Measurements from ENCODE around the gene LRPAP1.
"Not testable (repeated sequence)": the region's sequence is repeated elsewhere in the genome, so short reads cannot be mapped to it uniquely, and the experiment has no call there.

LRPAP1 gene, protein sequence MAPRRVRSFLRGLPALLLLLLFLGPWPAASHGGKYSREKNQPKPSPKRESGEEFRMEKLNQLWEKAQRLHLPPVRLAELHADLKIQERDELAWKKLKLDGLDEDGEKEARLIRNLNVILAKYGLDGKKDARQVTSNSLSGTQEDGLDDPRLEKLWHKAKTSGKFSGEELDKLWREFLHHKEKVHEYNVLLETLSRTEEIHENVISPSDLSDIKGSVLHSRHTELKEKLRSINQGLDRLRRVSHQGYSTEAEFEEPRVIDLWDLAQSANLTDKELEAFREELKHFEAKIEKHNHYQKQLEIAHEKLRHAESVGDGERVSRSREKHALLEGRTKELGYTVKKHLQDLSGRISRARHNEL

DNA sequence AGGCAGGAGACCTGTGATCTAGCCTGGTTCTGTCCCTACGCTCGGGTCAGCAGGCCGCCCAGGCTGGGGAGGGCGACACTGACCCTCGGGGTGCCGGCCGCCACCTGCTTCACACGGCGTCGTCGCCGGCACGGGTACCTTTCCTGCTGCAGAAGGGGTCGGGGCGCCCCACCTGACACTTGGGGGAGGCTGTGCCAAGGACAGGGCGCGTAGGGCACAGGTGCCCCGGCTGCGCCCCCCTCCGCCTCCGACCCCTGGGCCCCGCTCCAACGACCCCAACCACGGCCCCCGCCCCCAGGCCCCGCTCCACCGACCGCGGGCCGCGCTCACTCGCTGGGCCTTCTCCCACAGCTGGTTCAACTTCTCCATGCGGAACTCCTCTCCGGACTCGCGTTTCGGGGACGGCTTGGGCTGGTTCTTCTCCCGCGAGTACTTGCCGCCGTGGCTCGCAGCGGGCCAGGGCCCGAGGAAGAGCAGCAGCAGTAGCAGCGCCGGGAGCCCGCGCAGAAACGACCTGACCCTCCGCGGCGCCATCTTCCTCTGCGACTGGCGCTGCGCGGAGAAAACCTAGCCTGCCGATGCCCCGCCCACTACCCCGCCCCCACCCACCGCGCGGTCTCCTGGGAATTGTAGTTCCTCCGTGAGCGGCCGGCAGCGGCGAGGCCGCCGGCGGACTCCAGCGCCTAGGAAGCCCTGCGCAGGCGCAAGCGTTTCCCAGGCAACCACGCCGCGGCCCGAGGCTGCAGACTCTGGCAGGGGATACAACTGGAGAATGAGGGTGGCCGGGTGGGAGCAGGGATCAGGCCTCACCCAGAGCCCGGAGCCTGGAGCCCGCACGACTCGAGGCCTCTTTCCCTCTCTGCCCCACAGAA lies at the start of gene LRPAP1:
LRPAP1 (minus strand) TSS at position 544 of the 872 bp plus-strand sequence; CDS start at position 534, 10 bp downstream.
- DNase-seq (peak; percentile 85), ATAC-seq (replicated peaks) (peak; percentile 78 to 85)
- Mint-ChIP-seq H3K9me3 (peaks cover 0 to 4% of the 10 kb centered on the region in 2 donors), H3K4me1 (peaks cover 29 to 53% of the 10 kb centered on the region in 2 donors), H3K36me3 (peaks cover 14 to 20% of the 10 kb centered on the region in 2 donors), H3K4me3 (peak within 1 kb of the TSS; percentile 99 to 100), H3K27me3 (peaks cover 0 to 15% of the 10 kb centered on the region in 2 donors), H3K27ac (peak within 1 kb of the TSS; percentile 99)

DNA sequence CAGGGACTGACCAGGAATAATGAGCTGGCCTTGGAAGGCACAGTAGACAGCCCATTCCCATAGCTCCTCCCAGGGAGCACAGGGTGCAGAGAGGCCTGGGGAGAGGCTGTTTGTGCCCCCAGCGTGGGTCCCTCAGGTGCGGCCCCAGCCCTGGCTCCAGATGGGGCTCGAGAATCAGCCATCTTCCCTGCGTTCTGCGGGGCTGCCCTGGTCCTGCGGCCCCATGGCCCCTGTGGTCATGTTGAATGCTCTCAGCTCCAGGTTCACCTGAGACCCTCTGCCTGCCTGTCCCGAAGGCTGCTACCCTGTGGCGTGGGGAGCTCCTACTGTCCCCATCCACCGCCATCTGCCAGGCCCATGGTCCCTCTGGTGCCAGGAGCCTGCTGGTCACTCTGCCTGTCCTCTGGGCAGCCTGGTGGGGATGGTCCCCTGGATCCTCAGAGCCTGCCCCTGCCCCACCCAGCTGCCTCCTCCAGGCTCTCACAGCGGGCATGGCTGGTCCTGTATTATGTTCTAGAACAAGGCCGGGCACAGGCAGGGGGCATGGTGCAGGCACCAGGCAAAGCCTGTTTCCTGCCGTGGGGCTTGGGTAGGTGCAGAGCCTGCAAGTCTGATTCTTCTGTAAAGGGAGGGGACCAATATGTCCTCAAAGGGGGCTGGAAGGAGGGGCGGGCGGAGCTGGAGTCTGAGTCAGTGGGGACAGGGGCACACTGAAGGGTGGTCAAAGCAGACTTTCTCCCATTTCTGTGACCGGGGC lies 49.3 kb upstream of the LRPAP1 start:
- not testable (repeated sequence) for ATAC-seq (replicated peaks); H3K4me1 Mint-ChIP-seq

DNA sequence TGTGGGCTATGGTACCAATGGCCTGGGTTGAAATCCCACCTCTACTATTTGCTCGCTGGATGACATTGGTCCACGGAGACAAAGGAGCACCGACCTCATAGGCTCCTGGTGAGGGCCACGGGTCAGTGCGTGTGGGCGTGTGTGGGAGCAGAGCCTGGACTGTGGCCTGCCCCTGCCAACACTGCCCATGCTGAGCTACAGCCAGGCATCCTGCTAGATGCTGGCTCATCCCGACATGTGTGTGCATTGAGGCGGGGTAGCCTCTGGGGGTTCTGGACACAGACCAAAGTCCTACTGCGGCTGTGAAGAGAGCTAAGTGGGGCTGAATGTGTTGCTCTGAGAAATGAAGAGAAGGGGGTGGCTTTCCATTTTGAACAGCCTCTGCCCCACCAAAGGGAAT lies 48.6 kb upstream of the LRPAP1 start:
- H3K27me3 Mint-ChIP-seq, result peaks cover 26 to 28% of the 10 kb centered on the region in 2 donors
- not testable (repeated sequence) for H3K36me3 Mint-ChIP-seq; H3K27ac Mint-ChIP-seq; H3K4me1 Mint-ChIP-seq; DNase-seq; H3K4me3 Mint-ChIP-seq; ATAC-seq (replicated peaks); H3K9me3 Mint-ChIP-seq

More for the DNA sequence above, 49.3 kb upstream of the LRPAP1 start:
- not testable (repeated sequence) for DNase-seq, H3K27ac Mint-ChIP-seq, H3K36me3 Mint-ChIP-seq, H3K9me3 Mint-ChIP-seq, H3K4me3 Mint-ChIP-seq
- H3K27me3 Mint-ChIP-seq, result peaks cover 25 to 26% of the 10 kb centered on the region in 2 donors

DNA sequence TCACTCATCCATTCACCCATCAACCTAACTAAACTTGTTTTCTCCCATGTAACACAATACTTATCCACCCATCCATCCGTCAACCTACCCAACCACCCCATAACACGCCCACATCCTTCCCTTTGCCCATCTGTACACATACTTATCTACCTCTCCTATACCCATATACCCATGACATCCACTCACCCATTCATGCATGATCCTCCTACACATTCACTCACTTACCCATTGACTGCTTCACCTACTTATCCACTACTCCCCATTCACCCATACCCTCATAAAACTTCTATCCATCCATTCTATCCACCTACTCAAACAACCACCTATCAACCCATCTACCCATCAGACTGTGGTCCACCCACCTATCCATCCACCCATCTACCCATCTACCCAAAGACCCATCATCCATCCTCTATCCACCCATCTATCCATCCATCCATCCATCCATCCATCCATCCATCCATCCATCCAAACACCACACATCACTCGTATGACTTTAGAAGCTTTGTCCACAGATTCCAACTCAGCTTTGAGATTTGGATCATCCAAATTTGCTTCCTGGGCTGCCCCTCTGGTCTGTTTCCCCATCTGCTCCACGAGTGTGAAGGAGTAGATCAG lies 46.4 kb upstream of the LRPAP1 start:
- DNase-seq; H3K36me3 Mint-ChIP-seq; H3K9me3 Mint-ChIP-seq; ATAC-seq (replicated peaks); H3K27ac Mint-ChIP-seq; H3K4me3 Mint-ChIP-seq; H3K4me1 Mint-ChIP-seq: not testable (repeated sequence)
- H3K27me3 Mint-ChIP-seq, result peaks cover 26 to 34% of the 10 kb centered on the region in 2 donors

DNA sequence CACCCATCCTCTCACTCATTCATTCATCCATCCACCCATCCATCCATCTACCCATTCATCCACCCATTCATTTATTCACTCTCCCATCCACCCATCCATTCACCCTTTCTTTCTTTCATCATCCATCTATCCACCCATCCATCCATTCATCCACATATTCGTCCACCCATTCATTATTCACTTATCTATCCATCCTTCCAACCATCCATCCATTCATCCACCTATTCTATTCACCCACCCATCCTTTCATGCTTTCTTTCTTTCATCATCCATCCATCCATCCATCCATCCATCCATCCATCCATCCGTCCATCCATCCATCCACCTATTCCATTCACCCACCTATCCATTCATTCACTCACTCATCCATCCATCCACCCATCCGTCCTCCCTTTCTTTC lies 45.8 kb upstream of the LRPAP1 start:
- H3K36me3 Mint-ChIP-seq; H3K27ac Mint-ChIP-seq; H3K4me3 Mint-ChIP-seq; H3K9me3 Mint-ChIP-seq; H3K4me1 Mint-ChIP-seq; DNase-seq; ATAC-seq (replicated peaks): not testable (repeated sequence)
- H3K27me3 Mint-ChIP-seq, result peaks cover 26 to 34% of the 10 kb centered on the region in 2 donors

DNA sequence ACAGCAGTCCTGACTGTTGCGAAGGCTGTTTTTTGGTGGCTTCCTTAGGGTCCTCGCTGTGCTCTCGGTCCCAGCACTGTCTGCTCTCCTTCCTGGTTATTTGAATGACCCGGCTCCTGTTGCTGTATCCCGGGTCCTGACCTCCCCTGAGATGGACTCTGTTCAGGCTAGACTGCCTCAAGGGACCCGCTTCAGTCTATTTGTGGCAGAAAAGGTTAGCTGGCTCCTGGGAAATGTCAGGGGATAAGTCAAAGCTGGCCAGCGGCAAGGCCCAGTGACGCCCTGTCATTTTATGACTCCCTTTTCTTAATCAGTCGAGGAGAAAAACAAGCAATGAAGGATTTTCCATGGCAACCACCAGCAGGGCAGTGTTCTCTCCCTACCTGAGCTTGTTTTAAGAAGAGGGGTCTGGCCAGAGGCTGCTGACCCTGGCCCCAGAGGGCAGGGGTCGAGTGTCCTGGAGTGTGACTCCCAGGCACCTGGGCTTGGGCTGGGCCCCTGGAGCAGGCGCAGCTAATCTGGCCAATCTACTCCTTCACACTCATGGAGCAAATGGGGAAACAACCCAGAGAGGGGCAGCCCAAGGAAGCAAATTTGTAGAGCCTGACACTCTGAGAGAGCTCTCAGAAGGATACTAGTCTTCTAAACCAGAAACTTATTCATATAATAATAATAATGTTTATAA lies 45.1 kb upstream of the LRPAP1 start:
- not testable (repeated sequence) for ATAC-seq (replicated peaks); H3K36me3 Mint-ChIP-seq; DNase-seq; H3K9me3 Mint-ChIP-seq; H3K27ac Mint-ChIP-seq; H3K4me1 Mint-ChIP-seq; H3K4me3 Mint-ChIP-seq
- H3K27me3 Mint-ChIP-seq, result peaks cover 22 to 34% of the 10 kb centered on the region in 2 donors

DNA sequence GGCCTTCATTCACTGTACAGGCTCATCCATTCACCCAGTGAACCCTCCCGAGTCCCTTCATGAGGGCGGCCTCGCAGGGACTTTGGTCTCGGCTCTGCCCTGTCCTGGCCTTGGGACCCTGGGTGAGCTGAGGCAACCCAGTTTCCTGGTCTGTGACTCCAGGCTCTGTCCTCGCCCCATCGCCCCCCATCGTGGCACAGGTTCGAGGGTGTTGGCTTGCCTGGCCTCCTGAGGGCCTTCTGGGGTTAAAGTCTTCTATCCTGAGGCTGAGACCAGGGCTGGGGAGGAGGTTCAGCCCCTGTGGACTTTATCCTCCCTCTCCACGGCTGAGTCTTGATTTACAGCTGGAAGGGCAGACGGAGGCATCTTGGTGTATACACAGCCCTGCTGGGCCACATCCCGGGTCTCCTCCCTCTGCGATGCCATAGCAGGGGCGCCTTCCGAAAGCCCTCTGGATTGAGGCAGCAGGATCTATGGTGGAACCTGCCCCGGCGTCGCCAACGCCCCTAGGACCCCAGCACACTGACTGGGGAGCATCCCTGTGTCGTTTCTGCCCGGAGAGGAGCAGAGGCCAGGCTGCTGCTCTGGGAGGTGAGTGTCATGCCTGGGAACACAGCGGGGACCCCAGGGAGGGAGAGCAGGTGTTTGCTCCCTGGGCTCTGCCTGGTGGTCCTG lies 44.4 kb upstream of the LRPAP1 start:
- not testable (repeated sequence) for H3K9me3 Mint-ChIP-seq; H3K27ac Mint-ChIP-seq; H3K36me3 Mint-ChIP-seq; H3K4me1 Mint-ChIP-seq; ATAC-seq (replicated peaks); H3K4me3 Mint-ChIP-seq; DNase-seq
- H3K27me3 Mint-ChIP-seq, result peaks cover 22 to 34% of the 10 kb centered on the region in 2 donors

DNA sequence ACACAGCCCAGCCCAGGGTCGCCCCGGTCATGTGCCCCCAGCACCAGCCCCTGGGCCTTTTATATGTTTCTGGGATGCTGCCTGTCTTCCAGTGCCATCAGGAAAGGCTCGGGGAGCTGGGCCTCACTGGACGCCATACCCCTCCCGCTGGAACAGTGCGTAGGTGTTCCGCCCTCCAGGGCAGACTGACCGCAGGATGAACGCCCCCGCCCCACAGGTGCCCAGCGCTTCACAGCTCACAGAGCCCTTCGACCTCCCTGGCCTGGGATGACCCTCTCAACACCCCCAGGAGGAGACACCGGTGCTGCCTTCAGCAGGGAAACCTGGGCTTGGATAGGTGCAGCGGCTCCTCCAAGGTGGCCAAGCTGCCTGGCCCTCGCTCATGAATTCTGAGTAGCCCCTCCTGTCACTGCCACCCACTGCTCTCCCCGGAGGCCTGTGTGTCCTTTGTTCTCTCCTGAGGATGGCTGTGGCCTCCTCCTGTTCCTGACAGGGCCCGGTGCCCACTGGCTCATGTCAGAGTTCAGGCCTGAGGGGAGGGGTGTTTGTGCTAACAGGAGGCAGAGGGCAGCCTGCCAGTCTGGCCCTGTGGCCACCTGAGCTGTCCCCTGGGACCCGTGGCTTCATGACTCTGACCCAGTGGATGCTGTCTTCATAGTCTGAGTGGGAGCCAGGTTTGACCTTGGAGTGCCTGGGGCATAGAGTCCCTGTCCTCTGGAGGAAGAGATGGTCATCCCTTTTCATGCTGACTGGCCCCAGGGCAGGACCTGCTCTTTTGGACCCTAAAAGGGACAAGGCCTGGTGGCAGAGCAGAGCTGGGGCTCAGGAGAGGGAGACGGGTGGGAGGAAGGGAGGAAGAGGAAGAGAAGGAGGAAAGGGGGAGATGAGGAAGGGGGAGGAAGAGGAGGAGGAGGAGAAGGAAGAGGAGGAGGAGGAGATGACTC lies 43.5 kb upstream of the LRPAP1 start:
- not testable (repeated sequence) for H3K27ac Mint-ChIP-seq; ATAC-seq (replicated peaks); DNase-seq; H3K36me3 Mint-ChIP-seq; H3K4me3 Mint-ChIP-seq; H3K9me3 Mint-ChIP-seq; H3K4me1 Mint-ChIP-seq
- peaks cover 20 to 31% of the 10 kb centered on the region in 2 donors for H3K27me3 Mint-ChIP-seq

DNA sequence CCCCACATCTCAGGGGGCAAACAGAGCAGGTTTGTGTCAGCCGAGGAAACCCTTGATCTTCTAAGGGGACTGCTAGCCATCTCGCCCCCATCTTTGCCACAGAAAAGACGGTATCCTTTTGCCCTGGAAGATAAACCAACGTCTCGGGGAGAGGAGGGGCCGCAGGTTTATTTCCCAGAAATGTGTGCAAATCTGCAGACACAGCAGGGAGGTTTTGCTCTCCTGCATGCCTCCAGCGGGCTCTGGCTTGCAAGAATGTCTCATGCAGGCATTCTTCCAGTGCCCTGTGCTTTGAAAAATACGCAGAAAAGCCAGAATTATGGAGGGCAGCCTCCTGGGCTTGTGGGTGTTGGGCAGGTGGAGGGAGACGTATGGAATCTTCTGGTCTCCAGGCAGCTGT lies 42.6 kb upstream of the LRPAP1 start:
- peaks cover 13 to 23% of the 10 kb centered on the region in 2 donors for H3K27me3 Mint-ChIP-seq
- not testable (repeated sequence) for H3K27ac Mint-ChIP-seq; H3K4me1 Mint-ChIP-seq; DNase-seq; H3K4me3 Mint-ChIP-seq; H3K36me3 Mint-ChIP-seq; H3K9me3 Mint-ChIP-seq; ATAC-seq (replicated peaks)

DNA sequence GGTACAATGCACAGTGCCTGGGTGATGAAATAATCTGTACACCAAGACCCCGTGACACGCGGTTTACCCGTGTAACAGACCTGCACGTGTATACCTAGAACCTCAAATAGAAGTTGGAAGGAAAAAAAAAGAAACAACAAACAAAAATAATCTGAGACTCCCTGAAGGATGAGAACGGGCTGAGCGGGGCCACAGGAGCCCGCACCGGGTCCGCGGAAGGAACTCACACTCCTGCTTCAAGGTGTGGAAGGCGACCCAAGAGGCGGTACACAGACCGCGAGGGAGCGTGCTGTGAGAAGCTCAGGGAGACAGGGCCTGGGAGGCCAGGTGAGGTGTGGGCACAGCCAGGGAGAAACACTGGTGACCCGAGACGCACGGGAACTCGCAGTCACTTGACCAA lies 42.1 kb upstream of the LRPAP1 start:
- H3K27me3 Mint-ChIP-seq, result peaks cover 13 to 23% of the 10 kb centered on the region in 2 donors
- not testable (repeated sequence) for ATAC-seq (replicated peaks); H3K36me3 Mint-ChIP-seq; H3K27ac Mint-ChIP-seq; H3K9me3 Mint-ChIP-seq; H3K4me3 Mint-ChIP-seq; DNase-seq; H3K4me1 Mint-ChIP-seq

DNA sequence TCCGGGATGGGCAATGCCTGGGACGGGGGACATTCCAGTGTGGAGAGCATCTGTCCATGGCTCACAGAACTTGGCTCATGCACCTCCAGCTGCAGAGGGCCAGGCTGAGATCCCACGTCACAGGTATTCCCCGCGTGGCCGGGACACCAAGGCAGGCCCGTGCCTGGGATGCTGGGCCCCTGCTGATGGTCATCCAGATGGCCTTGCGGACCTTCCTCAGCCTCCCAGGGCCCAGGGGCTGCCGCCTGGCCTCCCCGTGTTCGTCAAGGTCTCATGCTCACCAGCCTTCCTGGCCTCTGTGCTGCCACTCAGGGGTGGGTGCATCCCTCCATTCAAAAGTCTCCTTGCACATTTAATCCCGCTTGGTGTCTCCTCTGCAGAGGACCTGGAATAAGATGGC lies 40.9 kb upstream of the LRPAP1 start:
- DNase-seq, result no peak
- no peaks in the 10 kb centered on the region for H3K4me1 Mint-ChIP-seq
- H3K27me3 Mint-ChIP-seq, result peaks cover 5 to 20% of the 10 kb centered on the region in 2 donors
- H3K36me3 Mint-ChIP-seq, result no peaks in the 10 kb centered on the region
- H3K4me3 Mint-ChIP-seq, result no peak overlapping the region
- H3K27ac Mint-ChIP-seq, result no peak overlapping the region
- no peak for ATAC-seq (replicated peaks)
- no peaks in the 10 kb centered on the region for H3K9me3 Mint-ChIP-seq

DNA sequence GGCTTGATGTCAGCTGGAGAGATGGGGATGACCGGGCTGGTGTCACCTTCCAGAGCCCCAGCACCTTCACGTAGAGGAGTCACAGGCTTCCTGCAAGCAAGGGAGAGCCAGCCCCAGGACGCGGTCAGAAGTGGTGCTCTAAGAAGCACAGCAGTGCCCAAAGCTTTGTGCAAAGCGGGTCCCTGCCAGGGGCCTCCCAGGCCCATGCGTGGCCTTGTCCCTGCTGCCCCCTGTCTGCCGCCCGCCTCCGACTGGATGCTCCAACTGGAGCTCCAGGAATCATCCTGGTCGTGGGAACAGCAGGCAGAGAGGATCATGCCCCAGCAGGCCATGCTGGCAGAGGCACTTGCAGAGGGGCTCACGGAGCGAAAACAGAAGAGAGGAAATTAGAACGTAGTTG lies 40.1 kb upstream of the LRPAP1 start:
- H3K4me3 Mint-ChIP-seq, result no peak overlapping the region
- H3K9me3 Mint-ChIP-seq, result no peaks in the 10 kb centered on the region
- no peak for DNase-seq
- H3K27me3 Mint-ChIP-seq, result peaks cover 0 to 15% of the 10 kb centered on the region in 2 donors
- H3K4me1 Mint-ChIP-seq, result no peaks in the 10 kb centered on the region
- ATAC-seq (replicated peaks), result no peak
- no peaks in the 10 kb centered on the region for H3K36me3 Mint-ChIP-seq
- H3K27ac Mint-ChIP-seq, result no peak overlapping the region
